ENCODE data around the gene MAPK8.

Gene MAPK8

GRCh38 chr10:48390558-48390871 lies 84.0 kb downstream of the MAPK8 start:
- Mint-ChIP-seq H3K4me1 (ENCODE audit: low read depth) (peaks cover 18% of the 10 kb centered on the region), H3K27me3 (no peaks in the 10 kb centered on the region), H3K9me3 (no peaks in the 10 kb centered on the region), H3K36me3 (ENCODE audit: low read depth) (no peaks in the 10 kb centered on the region), H3K4me3 (no peak overlapping the region), H3K27ac (no peak overlapping the region)
- intact Hi-C loops (cut with micrococcal nuclease) = no loop called here

GRCh38 chr10:48390933-48391845 lies 84.7 kb downstream of the MAPK8 start:
- H3K36me3 Mint-ChIP-seq (ENCODE audit: low read depth) = no peaks in the 10 kb centered on the region
- H3K27me3 Mint-ChIP-seq = no peaks in the 10 kb centered on the region
- no peak overlapping the region for H3K27ac Mint-ChIP-seq
- no peak overlapping the region for H3K4me3 Mint-ChIP-seq
- no peaks in the 10 kb centered on the region for H3K9me3 Mint-ChIP-seq
- intact Hi-C loops (cut with micrococcal nuclease) = no loop called here
- H3K4me1 Mint-ChIP-seq (ENCODE audit: low read depth) = peaks cover 21% of the 10 kb centered on the region

GRCh38 chr10:48391994-48392393 lies 85.5 kb downstream of the MAPK8 start:
- H3K9me3 Mint-ChIP-seq = no peaks in the 10 kb centered on the region
- H3K27me3 Mint-ChIP-seq = no peaks in the 10 kb centered on the region
- intact Hi-C loops (cut with micrococcal nuclease) = no loop called here
- no peak overlapping the region for H3K4me3 Mint-ChIP-seq
- no peaks in the 10 kb centered on the region for H3K36me3 Mint-ChIP-seq (ENCODE audit: low read depth)
- H3K4me1 Mint-ChIP-seq (ENCODE audit: low read depth) = peaks cover 23% of the 10 kb centered on the region
- H3K27ac Mint-ChIP-seq = no peak overlapping the region

DNA sequence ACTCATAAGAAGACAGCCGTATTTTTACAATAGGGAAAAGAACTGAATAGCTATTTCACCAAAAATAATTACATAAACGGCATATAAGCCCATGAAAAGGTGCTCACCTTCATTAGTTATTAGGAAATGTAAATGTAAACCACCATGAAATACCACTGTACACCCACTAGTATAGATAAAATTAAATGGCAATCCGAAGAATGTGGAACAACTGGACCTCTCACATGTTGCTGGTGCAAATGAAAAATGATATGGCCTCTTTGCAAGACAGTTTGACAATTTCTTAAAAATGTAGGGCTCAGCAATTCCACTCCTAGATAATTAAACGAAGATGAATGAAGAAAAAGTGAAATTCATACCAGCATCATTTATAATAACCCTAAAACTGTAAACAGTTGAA lies 91.8 kb downstream of the MAPK8 start:
- intact Hi-C loops (cut with micrococcal nuclease) = no loop called here
- H3K4me3 Mint-ChIP-seq = no peak overlapping the region

DNA sequence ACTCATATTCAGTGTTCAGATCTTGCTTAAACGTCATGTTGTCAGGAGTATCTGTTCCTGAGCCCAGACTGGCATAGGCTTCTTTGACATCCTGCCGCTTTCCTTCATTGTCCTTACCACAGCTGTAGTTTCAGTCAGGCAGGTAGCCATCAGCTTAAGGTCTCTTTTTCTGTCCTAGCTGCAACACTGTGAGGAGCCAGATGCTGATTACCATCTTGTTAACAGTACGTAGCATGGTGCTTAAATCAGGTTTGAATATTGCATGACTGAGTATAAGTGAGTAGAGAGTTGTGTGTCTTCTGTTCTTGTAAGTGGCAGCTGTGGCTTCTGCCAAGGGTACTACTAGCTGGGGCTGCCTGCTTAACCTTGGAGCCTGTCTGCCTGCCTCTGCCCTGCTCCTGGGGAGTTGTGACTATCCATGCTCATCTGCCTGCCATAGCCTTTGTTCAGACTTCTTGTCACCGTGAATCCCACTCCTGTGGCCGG lies 92.6 kb downstream of the MAPK8 start:
- Mint-ChIP-seq H3K9me3 (no peaks in the 10 kb centered on the region), H3K4me1 (ENCODE audit: low read depth) (peaks cover 5% of the 10 kb centered on the region), H3K27me3 (no peaks in the 10 kb centered on the region), H3K36me3 (ENCODE audit: low read depth) (no peaks in the 10 kb centered on the region), H3K27ac (no peak overlapping the region), H3K4me3 (no peak overlapping the region)
- intact Hi-C loops (cut with micrococcal nuclease) = no loop called here

More for the DNA sequence above, 91.8 kb downstream of the MAPK8 start:
- peaks cover 5% of the 10 kb centered on the region for H3K4me1 Mint-ChIP-seq (ENCODE audit: low read depth)
- H3K27me3 Mint-ChIP-seq = no peaks in the 10 kb centered on the region
- no peaks in the 10 kb centered on the region for H3K9me3 Mint-ChIP-seq
- no peak overlapping the region for H3K27ac Mint-ChIP-seq
- H3K36me3 Mint-ChIP-seq (ENCODE audit: low read depth) = no peaks in the 10 kb centered on the region

DNA sequence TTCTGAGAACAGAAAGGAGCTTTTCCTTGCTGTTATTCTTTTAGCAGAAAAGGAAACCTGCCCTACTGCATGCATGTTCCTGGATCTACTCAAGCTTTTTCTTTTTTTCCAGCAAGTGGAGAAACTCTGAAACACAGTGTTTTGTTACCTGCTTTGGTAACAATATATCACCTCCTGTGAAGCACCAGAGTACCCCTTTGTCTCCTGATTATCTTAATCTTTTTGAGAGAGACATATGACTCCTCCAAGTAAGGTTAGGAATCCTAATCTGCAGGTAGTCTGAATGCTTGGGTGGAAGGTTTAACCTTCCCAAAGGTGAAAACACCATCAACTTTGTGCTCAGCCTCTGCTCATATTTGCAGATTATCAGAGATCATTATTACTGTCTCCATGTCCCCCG lies 93.1 kb downstream of the MAPK8 start:
- no peak overlapping the region for H3K27ac Mint-ChIP-seq
- no peaks in the 10 kb centered on the region for H3K9me3 Mint-ChIP-seq
- no peaks in the 10 kb centered on the region for H3K27me3 Mint-ChIP-seq
- H3K4me1 Mint-ChIP-seq (ENCODE audit: low read depth) = peaks cover 5% of the 10 kb centered on the region
- intact Hi-C loops (cut with micrococcal nuclease) = no loop called here
- no peaks in the 10 kb centered on the region for H3K36me3 Mint-ChIP-seq (ENCODE audit: low read depth)
- H3K4me3 Mint-ChIP-seq = no peak overlapping the region

DNA sequence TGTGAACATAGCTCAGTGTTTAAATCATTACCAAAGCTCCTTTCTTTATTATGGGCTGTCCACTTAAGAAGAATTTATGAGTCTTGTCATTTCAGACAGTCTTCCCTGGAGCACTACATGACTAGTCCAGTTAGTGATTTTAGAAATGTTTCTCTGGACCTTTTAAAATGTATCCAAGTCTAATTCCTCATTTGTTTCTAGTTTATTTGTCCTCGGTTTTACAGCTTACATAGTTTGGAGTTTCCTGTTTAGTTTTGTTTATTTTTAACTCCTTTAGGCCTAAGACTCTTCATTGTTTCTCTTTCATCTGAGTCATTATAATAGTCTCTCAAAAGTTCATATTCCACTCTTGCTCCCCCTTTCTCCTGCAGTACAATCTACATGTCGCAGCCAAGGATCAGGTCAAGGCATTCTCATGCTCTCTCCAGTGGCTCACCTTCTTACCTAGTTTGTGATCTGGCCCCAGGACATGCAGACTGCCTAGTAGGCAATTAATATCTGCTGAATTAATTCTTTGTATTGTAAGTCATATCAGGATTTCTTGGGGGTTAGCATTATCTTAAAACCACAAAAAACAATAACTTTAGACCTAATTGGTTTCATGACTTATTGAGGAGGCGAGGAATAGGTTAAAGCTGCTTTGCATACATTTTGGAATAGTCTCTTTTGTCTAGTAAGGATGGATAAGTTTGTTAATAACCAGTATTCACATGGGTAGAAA lies 93.8 kb downstream of the MAPK8 start:
- Mint-ChIP-seq H3K27ac (no peak overlapping the region), H3K4me3 (no peak overlapping the region), H3K9me3 (no peaks in the 10 kb centered on the region), H3K36me3 (ENCODE audit: low read depth) (no peaks in the 10 kb centered on the region), H3K27me3 (no peaks in the 10 kb centered on the region), H3K4me1 (ENCODE audit: low read depth) (peaks cover 5% of the 10 kb centered on the region)
- intact Hi-C loops (cut with micrococcal nuclease) = no loop called here

DNA sequence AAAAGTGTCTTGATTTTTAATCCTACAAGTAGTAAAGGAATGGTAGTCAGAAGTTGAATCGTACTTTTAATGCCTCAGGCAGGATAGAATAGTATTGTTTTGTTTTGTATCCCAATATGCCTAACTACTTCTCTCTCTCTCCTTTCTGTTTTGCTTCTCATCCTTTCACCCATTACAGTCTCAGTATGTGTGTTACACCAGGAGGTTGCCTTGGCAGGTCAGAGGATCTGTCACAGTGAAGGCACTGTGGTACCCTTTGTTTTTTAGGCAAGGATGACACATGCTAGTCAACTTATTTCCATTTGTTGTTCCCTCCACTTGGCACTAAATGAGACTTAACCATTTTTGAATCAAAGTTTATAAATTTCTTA lies 94.4 kb downstream of the MAPK8 start:
- Mint-ChIP-seq H3K27ac (no peak overlapping the region), H3K27me3 (no peaks in the 10 kb centered on the region), H3K4me1 (ENCODE audit: low read depth) (peaks cover 5% of the 10 kb centered on the region), H3K4me3 (no peak overlapping the region), H3K36me3 (ENCODE audit: low read depth) (no peaks in the 10 kb centered on the region), H3K9me3 (no peaks in the 10 kb centered on the region)
- intact Hi-C loops (cut with micrococcal nuclease) = no loop called here

DNA sequence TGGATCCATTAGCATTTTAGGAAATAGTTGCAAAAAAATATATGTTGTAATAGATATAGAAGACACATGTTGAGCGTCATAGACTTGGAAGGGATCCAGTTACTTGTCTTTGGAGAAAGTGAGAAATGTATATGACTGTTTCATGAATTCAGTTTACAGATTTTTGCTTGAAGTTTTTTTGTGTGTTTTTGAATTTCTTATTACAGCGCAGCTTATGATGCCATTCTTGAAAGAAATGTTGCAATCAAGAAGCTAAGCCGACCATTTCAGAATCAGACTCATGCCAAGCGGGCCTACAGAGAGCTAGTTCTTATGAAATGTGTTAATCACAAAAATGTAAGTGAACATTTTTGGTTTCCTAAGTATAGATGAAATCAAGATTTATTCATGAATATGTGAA lies 98.2 kb downstream of the MAPK8 start:
- no peaks in the 10 kb centered on the region for H3K36me3 Mint-ChIP-seq (ENCODE audit: low read depth)
- no peaks in the 10 kb centered on the region for H3K9me3 Mint-ChIP-seq
- intact Hi-C loops (cut with micrococcal nuclease) = no loop called here
- no peaks in the 10 kb centered on the region for H3K27me3 Mint-ChIP-seq
- no peaks in the 10 kb centered on the region for H3K4me1 Mint-ChIP-seq (ENCODE audit: low read depth)
- no peak overlapping the region for H3K27ac Mint-ChIP-seq
- H3K4me3 Mint-ChIP-seq = no peak overlapping the region

DNA sequence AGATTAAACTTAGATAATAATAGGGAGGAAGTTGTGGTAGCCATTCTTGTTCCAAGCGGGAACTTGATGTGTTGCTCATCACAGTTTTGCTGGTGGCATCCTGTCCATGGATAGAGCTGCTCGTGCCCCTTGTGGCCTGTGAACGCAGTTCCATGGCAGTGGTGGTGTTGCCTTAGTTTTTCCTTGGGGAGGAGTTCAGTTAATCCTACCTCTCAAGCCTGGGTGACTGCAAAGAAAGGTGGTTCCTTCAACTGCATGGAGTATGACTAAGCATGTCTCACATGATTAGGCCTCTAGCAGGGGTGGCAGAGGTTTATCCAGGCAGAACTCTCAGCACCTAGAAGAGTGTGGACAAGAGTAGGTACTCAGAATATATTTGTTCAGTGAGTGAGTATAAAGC lies 99.7 kb downstream of the MAPK8 start:
- intact Hi-C loops (cut with micrococcal nuclease) = no loop called here
- H3K9me3 Mint-ChIP-seq = no peaks in the 10 kb centered on the region
- peaks cover 10% of the 10 kb centered on the region for H3K36me3 Mint-ChIP-seq (ENCODE audit: low read depth)
- H3K4me3 Mint-ChIP-seq = no peak overlapping the region
- no peaks in the 10 kb centered on the region for H3K27me3 Mint-ChIP-seq
- no peak overlapping the region for H3K27ac Mint-ChIP-seq
- no peaks in the 10 kb centered on the region for H3K4me1 Mint-ChIP-seq (ENCODE audit: low read depth)

DNA sequence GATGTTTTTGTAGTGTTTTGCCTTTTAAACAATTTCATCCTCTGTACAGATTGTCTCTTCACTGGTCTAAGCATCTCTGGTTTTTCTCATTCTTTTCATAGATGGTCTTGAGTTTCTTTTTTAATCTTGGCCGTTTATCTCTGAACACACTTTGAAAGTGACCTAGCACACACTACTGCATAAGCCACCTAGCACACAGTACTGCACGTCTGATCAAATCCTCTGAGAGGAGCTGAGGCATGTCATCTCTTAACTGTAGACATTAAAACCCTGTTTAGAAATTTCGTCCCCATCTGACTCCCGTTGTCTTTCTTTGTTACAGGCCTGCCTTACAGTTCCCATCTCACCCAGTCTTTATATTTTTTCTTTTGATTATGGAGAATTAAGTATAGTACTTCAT lies 100.2 kb downstream of the MAPK8 start:
- intact Hi-C loops (cut with micrococcal nuclease) = no loop called here
- Mint-ChIP-seq H3K4me3 (no peak overlapping the region), H3K9me3 (no peaks in the 10 kb centered on the region), H3K4me1 (ENCODE audit: low read depth) (no peaks in the 10 kb centered on the region), H3K36me3 (ENCODE audit: low read depth) (peaks cover 15% of the 10 kb centered on the region), H3K27ac (no peak overlapping the region), H3K27me3 (no peaks in the 10 kb centered on the region)

- Mint-ChIP-seq H3K36me3 (ENCODE audit: low read depth) (peaks cover 39% of the 10 kb centered on the region), H3K9me3 (peaks cover 15% of the 10 kb centered on the region), H3K4me3 (no peak overlapping the region), H3K4me1 (ENCODE audit: low read depth) (no peaks in the 10 kb centered on the region), H3K27ac (no peak overlapping the region), H3K27me3 (no peaks in the 10 kb centered on the region)
- intact Hi-C loops (cut with micrococcal nuclease) = no loop called here
Observed at GRCh38 chr10:48410503-48410902, 104.0 kb downstream of the MAPK8 start.

DNA sequence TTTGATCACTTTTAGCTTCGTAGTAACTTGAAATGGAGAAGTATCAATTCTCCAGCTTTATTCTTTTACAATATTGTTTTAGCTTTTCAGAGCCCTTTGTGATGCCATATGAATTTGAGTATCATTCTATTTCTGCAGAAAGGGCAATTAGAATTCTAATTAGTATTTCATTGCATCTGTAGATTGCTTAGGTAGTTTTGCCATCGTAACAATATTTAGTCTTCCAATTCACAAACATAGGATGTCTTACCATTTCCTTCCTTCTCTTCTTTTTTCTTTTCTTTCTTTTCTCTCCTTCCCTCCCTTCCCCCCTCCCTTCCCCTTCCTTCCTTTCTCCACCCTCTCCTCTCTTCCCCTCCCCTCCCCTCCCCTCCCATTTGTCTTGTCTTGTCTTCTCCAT lies 105.0 kb downstream of the MAPK8 start:
- H3K36me3 Mint-ChIP-seq (ENCODE audit: low read depth) = peaks cover 39% of the 10 kb centered on the region
- intact Hi-C loops (cut with micrococcal nuclease) = no loop called here
- peaks cover 15% of the 10 kb centered on the region for H3K9me3 Mint-ChIP-seq
- H3K27me3 Mint-ChIP-seq = no peaks in the 10 kb centered on the region
- H3K27ac Mint-ChIP-seq = no peak overlapping the region
- no peaks in the 10 kb centered on the region for H3K4me1 Mint-ChIP-seq (ENCODE audit: low read depth)
- H3K4me3 Mint-ChIP-seq = no peak overlapping the region

DNA sequence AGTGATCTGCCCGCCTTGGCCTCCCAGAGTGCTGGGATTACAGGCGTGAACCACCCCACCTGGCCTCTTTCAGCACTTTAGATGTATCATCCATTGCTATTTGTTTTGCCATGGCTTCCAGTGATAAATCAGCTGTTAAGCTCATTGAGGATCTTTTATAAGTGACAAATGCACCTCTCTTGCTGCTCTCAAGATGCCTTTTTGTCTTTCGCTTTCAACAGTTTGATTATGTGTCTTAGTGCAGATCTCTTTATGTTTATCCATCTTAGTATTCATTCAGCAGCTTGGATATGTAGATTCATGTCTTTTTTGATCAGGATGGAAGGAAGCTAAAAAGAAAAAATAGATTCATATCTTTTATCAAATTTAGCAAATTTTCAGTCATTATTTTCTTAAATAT lies 105.6 kb downstream of the MAPK8 start:
- H3K9me3 Mint-ChIP-seq = peaks cover 15% of the 10 kb centered on the region
- no peak overlapping the region for H3K27ac Mint-ChIP-seq
- no peaks in the 10 kb centered on the region for H3K4me1 Mint-ChIP-seq (ENCODE audit: low read depth)
- H3K36me3 Mint-ChIP-seq (ENCODE audit: low read depth) = peaks cover 39% of the 10 kb centered on the region
- H3K4me3 Mint-ChIP-seq = no peak overlapping the region
- intact Hi-C loops (cut with micrococcal nuclease) = no loop called here
- no peaks in the 10 kb centered on the region for H3K27me3 Mint-ChIP-seq

All from dendritic cell treated with granulocyte-macrophage colony-stimulating factor and Interleukin-4, amounts not matched to agents 40 ng/mL and 50 ng/mL, for 4 days (primary cell).